Vagina (tissue), 2 donors: ENCODE results near the gene POMGNT2.

Experiments
- CTCF ChIP-seq, 3 experiments: fragments of 450-650 bp in 2 of 3; fragments of 200-600 bp in 1 of 3; sonication (generic) in 1 of 3; IDR thresholded peaks; one replicate each; pipeline ENCODE4 v1.5.1; 2017 to 2019; ENCODE audit warnings: antibody characterized with exemption in 3 of 3, mild to moderate bottlenecking in 2 of 3, moderate library complexity in 2 of 3
- POLR2A ChIP-seq, 2 donors: fragments of 450-650 bp; IDR thresholded peaks; one replicate each; pipeline ENCODE4 v1.6.1; 2017; ENCODE audit warnings: antibody characterized with exemption in 2 of 2, mild to moderate bottlenecking in 2 of 2, moderate library complexity in 2 of 2
- POLR2AphosphoS5 ChIP-seq, 2 donors: sonication (generic); formaldehyde crosslinking; IDR thresholded peaks; one replicate each; pipeline ENCODE4 v1.9.0; 2017; ENCODE audit warnings: antibody characterized with exemption in 2 of 2, mild to moderate bottlenecking in 2 of 2, low read depth in 1 of 2; ENCODE audit not compliant: insufficient read depth in 1 of 2

- TF ChIP-seq CTCF (IDR thresholded peaks at IDR 0.05) (no peak), POLR2A (IDR thresholded peaks at IDR 0.05) (no peak), POLR2AphosphoS5 (IDR thresholded peaks at IDR 0.05; ENCODE audit: insufficient read depth in 1 of 2, low read depth in 1 of 2) (no peak)
These were observed 22.6 kb upstream of the POMGNT2 start for GRCh38 chr3:43128464-43128863.
